SK-N-SH (cell line): Measurements from ENCODE around the gene CD99L2.

Experiments
- EP300 ChIP-seq, 2 experiments: IDR thresholded peaks; 2 replicates each; pipeline versions ENCODE4 v1.4.0 to v1.6.1; 2012; ENCODE audit warnings: borderline replicate concordance in 1 of 2, low read depth in 1 of 2, low read length in 1 of 2
- EZH2phosphoT487 ChIP-seq: fragments of 200-600 bp; sonication (generic); IDR thresholded peaks from 2 replicates; pipeline ENCODE4 v1.6.1; 2017; ENCODE audit warnings: low read depth, mixed run types, mild to moderate bottlenecking, antibody characterized with exemption, moderate library complexity, borderline replicate concordance
- MXI1 ChIP-seq: IDR thresholded peaks from 2 replicates; pipeline ENCODE4 v1.6.1; 2012; ENCODE audit warnings: mild to moderate bottlenecking, low read depth, low read length, improper control_type of control experiment
- RXRA ChIP-seq: IDR thresholded peaks from 2 replicates; pipeline ENCODE4 v1.4.0; 2012; ENCODE audit warnings: low read depth, mild to moderate bottlenecking, borderline replicate concordance
- YY1 ChIP-seq: IDR thresholded peaks from 2 replicates; pipeline ENCODE4 v1.4.0; 2012; ENCODE audit warnings: low read depth, mild to moderate bottlenecking
- TF ChIP-seq, protein P1 (sequence below): IDR thresholded peaks from 2 replicates; pipeline ENCODE4 v1.4.0; 2012; ENCODE audit warnings: low read depth
- TF ChIP-seq, protein P2 (sequence below): fragments of 200-600 bp; sonication (generic); IDR thresholded peaks from 2 replicates; pipeline ENCODE4 v1.6.1; 2017; ENCODE audit warnings: antibody characterized with exemption, mild to moderate bottlenecking, moderate library complexity
- TF ChIP-seq, protein P3 (sequence below): fragments of 150-350 bp; IDR thresholded peaks from 2 replicates; pipeline ENCODE4 v1.6.1; 2017; ENCODE audit warnings: antibody characterized with exemption, low read length, low read depth, borderline replicate concordance

DNA sequence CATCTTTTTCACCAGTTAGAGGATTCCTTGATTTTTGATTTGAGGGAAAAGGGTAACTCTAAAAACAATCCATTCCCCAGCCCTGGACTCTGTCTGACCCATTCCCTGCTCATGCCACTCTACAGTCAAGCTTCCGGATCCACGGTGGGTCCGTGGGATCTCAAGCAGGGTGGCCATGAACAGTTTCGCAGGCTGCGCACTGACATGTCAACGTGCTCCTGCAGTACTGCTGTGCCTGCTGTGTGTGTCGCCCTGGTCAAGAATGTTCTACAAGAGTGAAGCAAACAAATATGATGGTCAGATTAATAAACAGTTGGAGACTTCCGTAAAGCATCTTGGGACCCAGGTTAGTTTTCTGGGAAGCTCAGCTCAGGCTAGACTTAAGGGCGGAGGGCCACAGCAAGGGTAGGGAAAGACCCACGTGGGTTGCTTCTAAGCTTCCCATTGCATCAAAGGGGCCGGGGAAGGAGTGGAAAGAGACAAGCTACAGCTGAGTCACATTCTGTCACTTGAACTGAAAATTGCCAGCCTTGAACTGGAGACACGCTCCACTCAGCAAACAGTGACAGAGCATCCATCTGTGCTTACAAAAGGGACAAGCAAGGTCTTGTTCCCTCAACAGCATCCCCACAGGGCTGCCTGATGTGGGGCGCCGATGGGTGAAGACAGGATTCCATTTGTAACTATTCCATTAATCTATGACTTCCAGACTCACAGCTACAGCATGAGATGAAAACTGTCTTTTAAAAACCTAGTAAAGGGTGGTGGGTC, 123.5 kb downstream of the CD99L2 start:
- no peak for TF ChIP-seq EZH2phosphoT487
- TF ChIP-seq, protein P1, sequence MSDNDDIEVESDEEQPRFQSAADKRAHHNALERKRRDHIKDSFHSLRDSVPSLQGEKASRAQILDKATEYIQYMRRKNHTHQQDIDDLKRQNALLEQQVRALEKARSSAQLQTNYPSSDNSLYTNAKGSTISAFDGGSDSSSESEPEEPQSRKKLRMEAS = no peak
- TF ChIP-seq, protein P2, sequence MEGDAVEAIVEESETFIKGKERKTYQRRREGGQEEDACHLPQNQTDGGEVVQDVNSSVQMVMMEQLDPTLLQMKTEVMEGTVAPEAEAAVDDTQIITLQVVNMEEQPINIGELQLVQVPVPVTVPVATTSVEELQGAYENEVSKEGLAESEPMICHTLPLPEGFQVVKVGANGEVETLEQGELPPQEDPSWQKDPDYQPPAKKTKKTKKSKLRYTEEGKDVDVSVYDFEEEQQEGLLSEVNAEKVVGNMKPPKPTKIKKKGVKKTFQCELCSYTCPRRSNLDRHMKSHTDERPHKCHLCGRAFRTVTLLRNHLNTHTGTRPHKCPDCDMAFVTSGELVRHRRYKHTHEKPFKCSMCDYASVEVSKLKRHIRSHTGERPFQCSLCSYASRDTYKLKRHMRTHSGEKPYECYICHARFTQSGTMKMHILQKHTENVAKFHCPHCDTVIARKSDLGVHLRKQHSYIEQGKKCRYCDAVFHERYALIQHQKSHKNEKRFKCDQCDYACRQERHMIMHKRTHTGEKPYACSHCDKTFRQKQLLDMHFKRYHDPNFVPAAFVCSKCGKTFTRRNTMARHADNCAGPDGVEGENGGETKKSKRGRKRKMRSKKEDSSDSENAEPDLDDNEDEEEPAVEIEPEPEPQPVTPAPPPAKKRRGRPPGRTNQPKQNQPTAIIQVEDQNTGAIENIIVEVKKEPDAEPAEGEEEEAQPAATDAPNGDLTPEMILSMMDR = no peak
- TF ChIP-seq, protein P3, sequence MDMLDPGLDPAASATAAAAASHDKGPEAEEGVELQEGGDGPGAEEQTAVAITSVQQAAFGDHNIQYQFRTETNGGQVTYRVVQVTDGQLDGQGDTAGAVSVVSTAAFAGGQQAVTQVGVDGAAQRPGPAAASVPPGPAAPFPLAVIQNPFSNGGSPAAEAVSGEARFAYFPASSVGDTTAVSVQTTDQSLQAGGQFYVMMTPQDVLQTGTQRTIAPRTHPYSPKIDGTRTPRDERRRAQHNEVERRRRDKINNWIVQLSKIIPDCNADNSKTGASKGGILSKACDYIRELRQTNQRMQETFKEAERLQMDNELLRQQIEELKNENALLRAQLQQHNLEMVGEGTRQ = no peak
- TF ChIP-seq EP300 (IDR thresholded peaks at IDR 0.05; ENCODE audit: borderline replicate concordance in 1 of 2, low read depth in 1 of 2, low read length in 1 of 2) = no peak
- TF ChIP-seq MXI1 = no peak
- no peak for TF ChIP-seq RXRA
- no peak for TF ChIP-seq YY1
